ENCODE measurements around the gene CD44. TPM values are rescaled to one million over a fixed set of nuclear protein-coding genes. Genes with fewer than 3 reads are reported as not detected.

CD44 gene
- total and polyA plus RNA-seq, 10 of the 15 experiments (the other 5 are each of a cell fraction or from before 2014, with no cell fraction given): 57.1 to 293 (median 120) TPM

DNA sequence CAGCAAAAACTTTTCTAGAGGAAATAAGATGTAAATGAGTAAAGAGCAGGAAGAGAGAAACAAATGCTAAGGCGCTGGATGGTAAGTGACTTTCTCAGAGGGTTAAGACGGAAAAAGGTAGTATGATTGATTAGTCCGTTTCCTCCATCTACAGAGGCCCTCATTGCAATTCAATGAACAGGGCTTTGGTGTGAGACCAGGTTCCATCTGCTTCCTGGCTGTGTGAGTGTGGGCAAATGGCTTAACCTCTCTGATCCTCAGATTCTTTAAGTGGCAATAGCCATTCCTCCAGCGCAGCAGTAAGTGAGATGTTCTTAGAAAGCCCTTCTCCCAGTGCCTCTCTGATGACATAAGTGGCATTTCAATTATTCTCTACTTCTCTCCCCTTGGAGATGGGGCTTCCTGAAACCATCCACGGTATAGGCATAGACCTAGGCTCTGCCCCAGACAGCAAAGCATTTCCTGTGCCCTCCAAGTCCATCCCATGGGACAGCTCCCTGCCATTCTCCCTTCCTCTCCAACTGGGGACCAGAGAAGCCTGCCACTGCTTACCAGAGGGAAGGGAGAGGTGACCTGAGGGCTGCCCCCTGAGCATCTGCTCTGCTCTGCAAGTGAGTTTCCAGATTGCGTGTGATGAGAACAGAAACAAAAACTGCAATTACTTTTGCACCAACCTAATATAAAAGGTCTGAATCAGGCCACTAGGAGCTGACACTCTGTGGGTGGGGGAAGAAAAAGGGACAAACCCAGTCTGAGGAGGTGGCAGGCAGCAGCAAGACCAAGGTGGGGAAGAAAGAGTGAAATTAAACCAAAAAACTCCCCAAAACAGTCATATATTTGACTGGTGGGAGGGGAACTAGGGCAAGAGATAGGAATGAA, 12.7 kb upstream of the CD44 start (continued):
- TF ChIP-seq PBX3 (IDR thresholded peaks at IDR 0.05; ENCODE audit: insufficient replicate concordance, low read depth, low read length) (peak; percentile 18), CBX5 (IDR thresholded peaks at IDR 0.05; ENCODE audit: low read depth) (peak; percentile 97), CREB1 (IDR thresholded peaks at IDR 0.05; ENCODE audit: low read depth) (peak; percentile 66; the same call in 1 of the 2 replicates), SREBF1 (IDR thresholded peaks at IDR 0.05; ENCODE audit: low read length) (peak; percentile 24; the same call in 1 of the 2 replicates), ATF3 (IDR thresholded peaks at IDR 0.05; ENCODE audit: borderline replicate concordance, extremely low read depth, low read depth, low read length) (no peak), PAX5 (IDR thresholded peaks at IDR 0.05; ENCODE audit: borderline replicate concordance, low read depth, low read length) (peak; percentile 85), ZNF217 (IDR thresholded peaks at IDR 0.05) (peak; percentile 65; the same call in 1 of the 2 replicates), MYC (IDR thresholded peaks at IDR 0.05; ENCODE audit: insufficient read depth, insufficient read length, insufficient replicate concordance, low read length, severe bottlenecking) (no peak), SMC3 (IDR thresholded peaks at IDR 0.05; ENCODE audit: borderline replicate concordance, low read length) (peak; percentile 30; the same call in 1 of the 2 replicates), TCF7 (IDR thresholded peaks at IDR 0.05; ENCODE audit: borderline replicate concordance) (peak; percentile 56; the same call in 1 of the 2 replicates), RAD51 (IDR thresholded peaks at IDR 0.05) (no peak; the same call in 1 of the 2 replicates), TBL1XR1 (IDR thresholded peaks at IDR 0.05; ENCODE audit: low read depth, low read length) (peak; percentile 97), ZBED1 (IDR thresholded peaks at IDR 0.05; ENCODE audit: borderline replicate concordance) (no peak), MXI1 (IDR thresholded peaks at IDR 0.05; ENCODE audit: low read depth, low read length) (peak; percentile 50; the same call in 1 of the 2 replicates), BMI1 (IDR thresholded peaks at IDR 0.05; ENCODE audit: borderline replicate concordance) (peak; percentile 83), CHD1 (IDR thresholded peaks at IDR 0.05; ENCODE audit: low read depth, low read length) (no peak), CHD2 (IDR thresholded peaks at IDR 0.05; ENCODE audit: borderline replicate concordance, low read depth, low read length) (peak; percentile 57), KDM1A (IDR thresholded peaks at IDR 0.05; ENCODE audit: borderline replicate concordance) (peak; percentile 79; the same call in 1 of the 2 replicates), POLR2AphosphoS2 (IDR thresholded peaks at IDR 0.05; ENCODE audit: low read depth, low read length) (no peak), RELB (IDR thresholded peaks at IDR 0.05; ENCODE audit: low read depth) (peak; percentile 97), ZNF384 (IDR thresholded peaks at IDR 0.05; ENCODE audit: borderline replicate concordance, low read depth, low read length) (no peak), RAD21 (IDR thresholded peaks at IDR 0.05; ENCODE audit: insufficient read depth, low read depth, low read length) (peak; percentile 54), EGR1 (IDR thresholded peaks at IDR 0.05; ENCODE audit: borderline replicate concordance in 1 of 2, low read depth in 2 of 2, low read length in 2 of 2) (peak in 1 of 2 experiments; percentile 85; a peak in 1 of 3 replicates), ETV6 (conservative IDR thresholded peaks at IDR 0.05 in 1 of 2, IDR thresholded peaks at IDR 0.05 in 1 of 2; ENCODE audit: borderline replicate concordance in 1 of 2, low read depth in 1 of 2) (peak in 1 of 2 experiments; percentile 88; a peak in 2 of 4 replicates), HSF1 (IDR thresholded peaks at IDR 0.05; ENCODE audit: low read depth, low read length) (no peak)

All from GM12878 (cell line).